ENCODE results near the gene NEUROD2.

- no peak for TF ChIP-seq POLR2A (IDR thresholded peaks at IDR 0.05; ENCODE audit: low read depth, low read length)
- no peak for TF ChIP-seq TAF1 (IDR thresholded peaks at IDR 0.05; ENCODE audit: borderline replicate concordance, low read depth, low read length)
These were observed 47.4 kb upstream of the NEUROD2 start for GRCh38 chr17:39655105-39655504.

Data from GM12892 (cell line).